DMS153 (cell line): ENCODE results near the gene ZDHHC14.
A peak's percentile ranks its signal among the peaks of the same experiment; 100 is the strongest.

ENCODE experiments used
- DNase-seq: peaks from one replicate; lab custom pipeline; 2025; lab: John Stamatoyannopoulos, UW

The ZDHHC14 gene

GRCh38 chr6:157645201-157645795, 264.3 kb downstream of the ZDHHC14 start:
- no peak for DNase-seq

- DNase-seq: no peak
Observed at GRCh38 chr6:157646012-157646411, 265.0 kb downstream of the ZDHHC14 start.

DNA sequence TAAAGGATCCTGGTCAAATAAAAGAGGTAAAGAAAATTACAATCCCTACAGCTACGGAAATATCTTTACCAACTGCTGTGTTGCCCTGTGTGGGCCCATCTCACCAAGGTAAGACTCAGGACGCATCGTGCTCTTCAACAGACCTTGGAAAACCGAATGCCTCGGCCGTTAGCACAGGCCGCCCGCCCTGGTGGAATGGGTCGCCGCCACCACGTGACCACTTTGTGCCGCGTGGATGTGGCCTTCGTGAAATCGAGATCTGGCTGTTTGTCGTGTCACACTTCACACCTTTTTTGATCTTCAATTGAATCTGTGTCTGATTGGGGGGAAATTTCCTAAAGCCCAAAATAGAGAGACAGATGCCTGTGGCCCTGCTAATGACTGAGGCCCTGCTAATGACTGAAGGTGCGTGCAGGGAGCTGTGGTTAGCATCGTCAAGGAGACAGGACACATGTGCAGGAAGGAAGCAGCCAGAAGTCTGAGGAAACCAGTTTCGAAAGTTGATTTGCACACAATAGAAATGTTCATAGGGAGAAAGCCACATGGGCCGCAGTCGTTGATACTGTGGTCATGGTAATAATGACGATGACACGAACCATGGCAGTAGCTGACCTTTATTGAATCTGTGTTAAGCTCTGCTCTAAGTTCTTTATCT, 266.4 kb downstream of the ZDHHC14 start:
- no peak for DNase-seq

DNA sequence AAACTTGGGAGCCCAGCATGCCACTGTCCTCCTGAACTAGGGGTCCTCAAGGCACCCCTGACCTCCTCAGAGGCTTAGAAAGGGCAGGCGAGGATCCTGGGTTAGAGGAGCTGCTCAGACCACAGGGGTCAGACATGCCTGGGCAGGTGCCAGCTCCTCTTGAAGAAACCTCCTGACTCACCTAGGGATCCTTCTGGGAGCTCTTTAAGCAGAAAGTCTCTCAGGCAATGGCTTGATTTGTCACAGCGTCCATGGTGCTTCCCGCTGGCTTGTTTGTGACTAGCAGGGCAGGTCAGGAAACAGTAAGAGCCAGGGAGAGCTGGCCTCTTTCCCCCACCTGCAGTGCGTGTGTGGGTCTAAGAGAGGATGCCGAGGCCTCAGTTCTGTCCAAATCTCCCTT, 267.6 kb downstream of the ZDHHC14 start:
- DNase-seq: no peak

DNA sequence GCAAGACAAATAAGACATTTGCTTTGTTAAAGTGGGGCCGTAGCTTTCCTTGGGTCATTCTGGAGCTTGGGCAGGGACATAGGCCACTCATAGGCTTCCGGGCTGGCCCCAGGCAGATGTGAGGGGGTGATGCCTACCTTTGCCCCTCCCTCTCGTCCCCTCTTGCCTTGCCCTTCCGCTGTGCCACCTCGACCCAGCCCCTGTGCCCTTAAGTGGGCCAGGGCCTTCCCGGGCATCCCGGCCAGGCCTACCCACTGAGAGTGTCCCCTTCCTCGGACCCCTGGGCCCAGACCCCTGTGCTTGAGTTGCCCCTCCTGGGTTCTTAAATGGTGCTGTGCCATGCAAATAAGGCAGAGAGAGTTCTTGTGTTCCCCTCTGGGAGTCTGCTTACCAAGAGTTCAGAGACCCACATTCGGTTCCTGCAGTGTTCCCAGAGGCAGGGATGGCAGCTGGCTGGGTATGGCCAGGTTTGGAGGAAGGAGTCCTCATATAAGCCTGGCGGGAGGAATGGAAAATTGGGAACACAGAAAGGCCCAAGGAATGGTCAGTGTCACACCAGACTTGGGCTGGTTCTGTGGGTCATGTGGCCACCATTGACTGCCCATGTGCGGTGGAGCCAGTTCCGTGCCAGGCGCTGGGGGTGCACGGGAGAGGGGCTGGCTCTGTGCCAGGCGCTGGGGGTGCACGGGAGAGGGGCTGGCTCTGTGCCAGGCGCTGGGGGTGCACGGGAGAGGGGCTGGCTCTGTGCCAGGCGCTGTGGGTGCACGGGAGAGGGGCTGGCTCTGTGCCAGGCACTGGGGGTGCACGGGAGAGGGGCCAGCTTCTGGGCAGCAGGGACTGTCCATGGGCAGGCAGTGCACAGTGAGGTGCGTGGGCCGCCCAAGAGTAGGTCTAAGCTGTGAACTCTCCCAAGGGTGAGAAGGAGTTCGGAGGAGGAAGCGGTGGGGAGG, 268.6 kb downstream of the ZDHHC14 start:
- no peak for DNase-seq

GRCh38 chr6:157650261-157650640, 269.3 kb downstream of the ZDHHC14 start:
- no peak for DNase-seq

DNA sequence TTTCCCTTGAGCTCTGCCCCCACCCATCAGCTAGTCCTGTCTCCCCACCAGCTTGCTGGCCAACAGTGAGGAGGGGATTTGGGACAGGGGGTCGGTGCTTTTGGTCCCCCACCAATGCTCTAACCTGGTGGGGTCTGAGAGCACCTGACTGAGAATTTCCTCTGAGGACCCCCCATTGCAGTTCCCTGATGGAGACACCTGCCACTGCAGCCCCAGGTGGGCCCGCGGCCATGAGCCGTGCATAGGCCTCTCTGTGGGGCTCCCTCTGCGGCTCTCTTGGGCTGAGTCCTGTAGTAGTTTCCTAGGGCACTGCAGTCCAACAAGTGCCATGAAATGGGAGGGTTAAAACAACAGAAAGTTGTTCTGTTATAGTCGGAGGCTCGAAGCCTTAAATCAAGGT, 269.8 kb downstream of the ZDHHC14 start:
- DNase-seq: no peak

DNA sequence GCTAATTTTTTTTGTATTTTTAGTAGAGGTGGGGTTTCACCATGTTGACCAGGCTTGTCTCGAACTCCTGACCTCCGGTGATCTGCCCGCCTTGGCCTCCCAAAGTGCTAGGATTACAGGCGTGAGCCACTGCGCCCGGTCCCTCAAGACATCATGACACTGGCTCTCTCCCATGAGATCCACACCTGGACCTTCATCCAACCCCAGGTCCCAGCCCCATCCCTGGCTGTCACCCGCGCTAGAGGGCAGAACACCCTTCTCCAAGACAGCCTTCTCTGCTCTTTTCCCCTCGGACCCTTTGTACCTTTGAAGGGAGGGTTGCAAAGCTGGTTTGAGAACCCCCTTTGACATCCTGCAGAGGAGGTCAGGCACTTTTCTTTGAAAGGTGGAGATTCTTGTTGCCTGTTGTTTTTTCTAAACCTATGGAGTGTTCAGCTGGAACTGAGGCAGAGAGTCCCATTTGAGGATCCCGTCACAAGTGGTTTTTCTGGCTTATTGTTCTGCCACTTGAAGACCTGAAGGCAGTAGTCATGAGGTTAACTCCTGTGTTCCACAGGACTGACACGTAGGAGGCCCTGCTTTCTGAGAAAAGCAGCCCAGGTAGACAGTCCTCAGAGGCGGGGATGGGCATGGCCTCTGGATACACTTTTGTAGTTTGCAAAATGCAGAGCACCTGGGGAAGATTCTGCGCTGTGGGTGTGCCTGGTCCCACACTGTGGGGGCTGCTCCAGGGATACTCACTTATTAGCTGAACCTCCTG, 270.9 kb downstream of the ZDHHC14 start:
- DNase-seq: no peak

DNA sequence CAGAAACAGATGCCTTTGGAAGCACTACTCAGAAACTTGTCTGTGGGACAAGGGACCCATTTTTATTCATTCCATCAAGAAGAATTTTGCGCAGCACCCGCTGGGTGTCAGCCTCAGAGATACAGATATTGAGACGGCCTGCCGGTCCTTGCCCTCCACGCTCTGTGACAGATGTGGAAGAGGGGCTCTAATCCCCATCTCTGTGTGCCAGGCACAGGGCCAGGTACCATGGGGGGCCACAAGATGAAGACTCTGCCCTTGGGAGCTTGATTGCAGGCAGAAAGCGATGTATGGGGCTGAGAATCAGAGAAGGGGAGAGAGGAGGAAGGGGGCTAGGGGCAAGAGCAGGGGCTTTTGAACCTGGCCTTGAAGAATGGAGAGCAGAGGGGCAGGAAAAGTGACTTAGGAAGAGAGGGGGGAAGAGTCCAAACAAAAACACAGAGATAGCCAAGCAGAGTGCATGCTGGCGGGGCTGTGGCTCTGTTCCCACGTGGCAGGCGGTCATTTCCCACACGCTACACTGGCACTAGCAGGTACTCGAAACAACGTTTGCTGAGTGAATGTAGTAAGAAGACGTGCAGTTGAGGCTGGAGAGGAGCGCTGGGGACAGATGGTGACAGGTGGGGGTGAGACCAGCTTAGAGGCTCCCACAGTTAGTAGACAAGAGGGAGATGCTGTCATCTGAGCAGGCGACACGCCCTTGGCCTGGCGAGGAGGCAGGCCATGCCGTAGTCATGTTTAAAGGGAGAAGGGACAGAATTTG, 271.8 kb downstream of the ZDHHC14 start:
- no peak for DNase-seq

DNA sequence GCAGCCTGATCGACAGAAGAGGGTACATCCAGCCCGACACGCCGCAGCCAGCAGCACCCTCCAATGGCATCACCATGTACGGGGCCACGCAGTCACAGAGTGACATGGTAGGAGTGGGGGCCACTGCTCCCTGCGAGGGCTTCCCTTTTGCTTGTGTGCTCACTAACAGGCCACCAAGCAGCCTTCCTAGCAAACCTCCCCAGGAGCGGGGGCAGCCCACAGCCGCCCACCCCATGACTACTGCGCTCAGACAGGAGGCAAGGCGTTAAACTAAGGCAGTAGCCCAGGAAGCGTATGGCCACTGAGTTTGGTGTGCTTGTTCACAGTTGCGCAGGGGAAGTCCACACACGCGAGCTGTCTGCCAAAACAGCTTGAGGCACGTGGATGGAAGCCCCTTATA, 272.5 kb downstream of the ZDHHC14 start:
- no peak for DNase-seq

DNA sequence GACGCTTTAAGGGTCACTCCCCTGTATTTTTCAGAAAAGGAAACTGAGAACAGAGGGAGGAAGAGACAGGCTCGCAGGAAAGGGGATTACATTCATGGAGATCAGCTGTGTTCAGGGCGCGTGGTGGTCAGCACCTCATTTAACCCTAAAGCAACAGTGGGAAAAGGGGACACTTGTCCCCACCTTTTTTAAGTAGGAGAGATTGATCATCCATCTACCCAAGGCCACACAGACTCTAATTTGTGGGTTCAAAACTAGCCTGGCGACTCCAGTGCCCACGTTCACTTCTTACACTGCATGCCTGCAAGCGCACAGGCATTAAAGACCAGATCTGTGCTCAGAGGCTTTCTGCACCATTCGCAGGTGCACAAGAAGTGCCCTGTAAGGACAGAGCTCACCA, 274.1 kb downstream of the ZDHHC14 start:
- DNase-seq: no peak

- no peak for DNase-seq
Observed at GRCh38 chr6:157656437-157656997, 275.5 kb downstream of the ZDHHC14 start.

DNA sequence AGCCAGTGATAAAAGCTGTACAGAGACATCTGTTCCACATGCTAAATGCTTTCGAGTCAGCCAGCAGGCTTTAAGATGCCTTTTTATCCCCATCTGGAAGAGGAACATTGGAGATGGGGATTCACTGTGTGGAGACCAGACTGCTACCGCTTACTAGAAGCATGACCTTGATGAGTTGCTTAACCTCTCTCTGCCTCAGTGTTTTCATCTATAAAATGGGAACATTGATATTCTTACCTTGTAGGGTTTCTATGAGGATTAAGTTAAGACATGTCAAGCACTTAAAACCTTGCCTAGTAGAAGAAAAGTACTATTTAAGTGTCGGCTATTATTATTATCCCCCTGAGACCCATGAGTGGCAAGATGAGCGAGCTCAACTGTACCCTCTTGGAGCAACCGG, 276.8 kb downstream of the ZDHHC14 start:
- no peak for DNase-seq

GRCh38 chr6:157658301-157658700, 277.3 kb downstream of the ZDHHC14 start:
- DNase-seq: no peak

GRCh38 chr6:157659536-157660271, 278.7 kb downstream of the ZDHHC14 start:
- DNase-seq: no peak

DNA sequence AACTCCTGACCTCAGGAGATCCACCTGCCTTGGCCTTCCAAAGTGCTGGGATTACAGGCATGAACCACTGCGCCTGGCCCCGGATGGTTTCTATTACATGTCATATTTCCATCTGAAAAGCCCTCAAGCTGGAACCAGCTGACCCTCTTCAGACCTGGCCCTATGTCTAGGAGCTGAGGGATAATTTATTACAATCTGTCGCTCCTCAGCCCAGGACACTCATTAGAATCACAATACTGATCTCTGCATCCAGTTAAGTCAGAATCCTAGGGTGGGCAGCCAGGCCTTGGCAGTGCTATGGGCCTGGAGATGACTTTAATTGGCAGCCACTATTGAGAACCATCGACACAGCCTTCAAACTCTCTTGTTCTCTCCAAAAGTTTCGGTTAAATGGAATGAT, 279.4 kb downstream of the ZDHHC14 start:
- no peak for DNase-seq

DNA sequence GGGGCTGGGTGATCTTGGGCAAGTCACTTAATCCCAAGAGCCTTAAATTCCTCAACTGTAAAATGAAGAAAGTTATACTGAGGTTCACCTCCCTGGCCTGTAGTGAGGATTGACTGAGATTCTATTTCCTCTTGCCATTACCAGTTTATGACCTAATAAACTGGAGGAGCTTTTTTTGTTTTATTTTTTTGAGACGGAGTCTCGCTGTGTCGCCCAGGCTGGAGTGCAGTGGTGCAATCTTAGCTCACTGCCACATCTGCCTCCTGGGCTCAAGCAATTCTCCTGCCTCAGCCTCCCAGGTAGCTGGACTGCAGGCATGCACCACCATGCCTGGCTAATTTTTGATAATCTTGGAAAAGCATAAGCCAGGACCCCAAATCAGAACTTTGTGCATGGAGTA, 280.7 kb downstream of the ZDHHC14 start:
- no peak for DNase-seq

GRCh38 chr6:157663261-157663660, 282.3 kb downstream of the ZDHHC14 start:
- no peak for DNase-seq

- DNase-seq: peak; percentile 46
Observed at GRCh38 chr6:157665180-157665579, 284.2 kb downstream of the ZDHHC14 start.

DNA sequence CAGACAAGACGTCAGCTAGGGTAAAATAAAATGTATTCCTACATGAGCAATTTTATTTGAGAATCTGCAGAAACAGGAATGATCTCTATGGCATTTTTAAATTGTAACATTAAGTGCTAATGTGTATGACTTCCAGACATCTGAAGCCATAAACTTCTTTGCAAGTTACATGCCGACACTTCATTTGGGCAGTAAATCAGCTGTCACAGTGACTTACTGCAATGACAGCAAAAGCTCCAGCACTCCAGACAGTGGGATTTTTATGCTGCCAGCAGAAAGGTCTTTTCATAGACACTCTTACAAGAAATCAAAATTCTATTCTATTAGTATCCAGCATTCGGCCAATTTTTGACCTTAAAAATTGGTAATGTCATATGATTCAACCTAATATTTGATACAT, 285.7 kb downstream of the ZDHHC14 start:
- DNase-seq: no peak
